SK-N-MC (cell line): ENCODE results near the gene WDTC1.

Source experiments
- EZH2 ChIP-seq: fragments of 200-600 bp; sonication (generic); IDR thresholded peaks from one replicate; pipeline ENCODE4 v1.6.1; 2017; ENCODE audit warnings: antibody characterized with exemption
- POLR2AphosphoS5 ChIP-seq: IDR thresholded peaks from 2 replicates; pipeline ENCODE4 v1.6.1; 2012; ENCODE audit warnings: mild to moderate bottlenecking, low read depth, low read length, borderline replicate concordance

DNA sequence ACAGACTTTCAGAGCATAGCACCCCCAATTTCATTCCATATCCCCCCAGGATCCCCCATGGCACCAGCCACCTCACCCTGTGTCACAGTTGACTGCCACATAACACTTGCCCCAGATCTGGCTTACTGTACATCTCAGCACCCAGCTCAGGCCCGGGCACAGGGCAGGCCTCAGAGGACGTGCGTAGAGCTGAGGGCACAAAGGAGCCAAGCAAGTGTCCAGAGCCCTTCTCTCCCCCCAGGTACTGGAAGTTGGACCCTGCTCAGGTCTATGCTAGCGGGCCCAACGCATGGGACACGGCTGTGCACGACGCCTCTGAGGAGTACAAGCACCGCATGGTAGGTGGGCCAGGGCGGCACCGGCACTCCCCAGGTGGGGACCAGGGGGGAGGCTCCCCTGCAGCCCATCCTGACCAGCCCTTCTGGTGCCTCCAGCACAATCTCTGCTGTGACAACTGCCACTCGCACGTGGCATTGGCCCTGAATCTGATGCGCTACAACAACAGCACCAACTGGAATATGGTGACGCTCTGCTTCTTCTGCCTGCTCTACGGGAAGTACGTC, 99.4 kb downstream of the WDTC1 start:
- TF ChIP-seq POLR2AphosphoS5: peak; percentile 18; the same call in 1 of the 2 replicates
- no peak for TF ChIP-seq EZH2
